ENCODE results near the gene KRT10.
"Not testable (repeated sequence)": the region's sequence is repeated elsewhere in the genome, so short reads cannot be mapped to it uniquely, and the experiment has no call there.

Gene KRT10

GRCh38 chr17:40822132-40822812, at the start of gene KRT10:
TSS of gene KRT10 (minus strand) at chr17:40822614. CDS start at chr17:40822585, 29 bp downstream.
- no peak for DNase-seq

- DNase-seq: no peak
These were observed 48.9 kb upstream of the KRT10 start for GRCh38 chr17:40871316-40871715.

GRCh38 chr17:40870136-40870535, 47.7 kb upstream of the KRT10 start:
- DNase-seq: no peak

GRCh38 chr17:40866838-40867237, 44.4 kb upstream of the KRT10 start, which contains the start of gene KRT12:
TSS of gene KRT12 (minus strand) at chr17:40867223. CDS start at chr17:40867186, 37 bp downstream.
- DNase-seq: no peak

- DNase-seq: no peak
These were observed 42.4 kb upstream of the KRT10 start for GRCh38 chr17:40864661-40865390.

- DNase-seq: no peak
These were observed 40.7 kb upstream of the KRT10 start for GRCh38 chr17:40862985-40863733.

GRCh38 chr17:40859536-40859935, 37.1 kb upstream of the KRT10 start:
- no peak for DNase-seq

- DNase-seq: not testable (repeated sequence)
These were observed 36.3 kb upstream of the KRT10 start for GRCh38 chr17:40858667-40859066.

GRCh38 chr17:40857535-40857934, 35.1 kb upstream of the KRT10 start:
- DNase-seq: no peak

- DNase-seq: no peak
These were observed 31.9 kb upstream of the KRT10 start for GRCh38 chr17:40854175-40854814.

GRCh38 chr17:40852364-40852763, 29.9 kb upstream of the KRT10 start:
- DNase-seq: no peak

- no peak for DNase-seq
These were observed 28.0 kb upstream of the KRT10 start for GRCh38 chr17:40850293-40850972.

GRCh38 chr17:40849723-40850122, 27.3 kb upstream of the KRT10 start:
- no peak for DNase-seq

GRCh38 chr17:40848583-40849235, 26.3 kb upstream of the KRT10 start:
- no peak for DNase-seq

GRCh38 chr17:40846515-40847144, 24.2 kb upstream of the KRT10 start:
- DNase-seq: no peak

GRCh38 chr17:40844671-40845107, 22.3 kb upstream of the KRT10 start:
- DNase-seq: no peak

- DNase-seq: no peak
These were observed 20.8 kb upstream of the KRT10 start for GRCh38 chr17:40843242-40843641.

GRCh38 chr17:40841246-40841645, 18.8 kb upstream of the KRT10 start:
- DNase-seq: no peak

GRCh38 chr17:40839194-40839593, 16.8 kb upstream of the KRT10 start:
- no peak for DNase-seq

GRCh38 chr17:40836020-40836419, 13.6 kb upstream of the KRT10 start:
- no peak for DNase-seq

GRCh38 chr17:40833882-40834281, 11.5 kb upstream of the KRT10 start:
- no peak for DNase-seq

All from NCI-H524 treated with DMSO at 0.1 percent for 48 hours (cell line).